GM19467 (cell line): Measurements from ENCODE around the gene RNF34.

Experiments used
- ATAC-seq: cut with Tn5 transposase; IDR thresholded peaks from one replicate; pipeline ENCODE4 v1.9.1; 2021; ENCODE audit warnings: mild to moderate bottlenecking, moderate library complexity; ENCODE audit not compliant: unreplicated experiment

The RNF34 gene

DNA sequence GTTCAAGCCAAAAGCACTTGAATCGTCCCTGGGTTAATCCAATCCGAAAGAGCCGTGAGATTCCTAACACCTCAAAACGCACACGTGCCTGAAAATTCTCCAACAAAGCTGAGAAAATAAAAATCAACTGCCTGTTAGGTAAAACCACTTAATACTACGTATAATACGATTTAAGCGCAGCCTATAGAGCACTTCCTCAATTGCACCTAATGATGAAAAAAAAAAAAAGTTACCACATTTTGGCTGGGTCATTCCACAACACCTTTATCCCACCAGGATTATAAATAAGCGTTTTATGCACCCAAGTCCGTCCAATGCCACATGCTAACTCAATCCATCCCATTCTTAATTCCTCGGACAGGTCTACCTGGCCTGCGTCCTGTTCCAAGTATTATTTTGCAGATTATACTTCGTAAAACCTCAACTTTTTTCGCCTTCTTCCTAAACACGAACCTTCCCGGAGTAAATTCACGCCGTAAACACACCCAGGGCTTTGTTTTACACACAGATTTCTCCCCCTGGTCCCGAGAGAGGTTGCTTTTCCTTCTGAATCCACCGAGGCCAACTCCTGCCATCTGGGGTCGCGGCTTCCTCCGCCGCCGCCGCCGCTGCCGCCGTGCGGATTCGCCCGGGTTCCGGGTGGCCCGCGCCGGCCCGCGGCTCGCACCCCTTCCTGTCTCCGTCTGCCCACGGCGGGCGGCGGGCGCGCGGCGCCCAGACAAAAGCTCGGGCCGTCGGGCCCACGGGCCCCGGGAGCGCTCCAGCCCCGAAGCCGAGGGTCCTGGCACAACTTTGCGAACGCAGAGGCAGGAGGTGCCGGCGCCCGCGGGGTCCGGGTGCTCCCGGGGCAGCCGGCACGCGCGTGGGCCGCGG lies 66.2 kb downstream of the RNF34 start:
- ATAC-seq, result peak; percentile 13

DNA sequence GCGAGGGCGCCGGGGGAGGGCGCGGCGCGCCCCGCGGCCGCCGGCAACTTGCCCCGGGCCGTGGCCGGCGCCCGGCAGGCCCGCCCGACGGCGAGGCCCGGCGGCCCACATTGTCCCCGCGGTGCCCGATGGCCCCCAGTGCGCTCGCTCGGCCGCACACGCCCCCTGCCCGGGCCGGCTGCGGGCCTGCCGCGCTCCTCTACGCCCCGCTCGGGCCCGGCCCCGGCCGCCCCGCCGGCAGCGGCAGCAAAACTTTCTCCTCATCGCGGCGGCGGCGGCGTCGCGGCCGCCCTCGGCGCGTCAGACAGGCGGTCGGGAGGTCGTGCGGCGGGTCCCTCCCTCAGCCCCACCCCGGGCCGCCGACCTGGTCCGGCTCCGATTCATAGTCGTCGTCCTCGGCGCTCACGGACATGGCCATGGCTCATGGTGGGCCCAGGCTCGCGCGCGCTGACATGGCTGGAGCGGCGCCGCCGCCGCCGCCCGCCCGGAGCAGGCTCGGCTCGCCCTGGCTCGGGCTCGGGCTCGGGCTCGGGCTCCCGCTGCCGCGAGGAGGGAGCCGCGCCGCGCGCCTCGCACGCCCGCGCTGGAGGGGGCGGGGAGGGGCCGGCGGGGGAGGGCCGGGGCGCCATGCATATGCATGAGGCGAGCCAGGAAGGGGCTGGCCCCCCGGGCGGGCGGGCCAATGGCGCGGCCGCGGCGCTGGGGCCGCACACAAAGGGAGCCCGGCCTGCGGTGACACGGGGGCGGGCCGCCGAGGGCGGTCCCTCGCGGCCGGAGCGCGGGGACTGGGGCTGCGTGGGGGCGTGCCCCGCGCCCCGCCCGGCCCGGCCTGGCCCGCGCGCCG lies 67.1 kb downstream of the RNF34 start:
- ATAC-seq, result peak; percentile 88

DNA sequence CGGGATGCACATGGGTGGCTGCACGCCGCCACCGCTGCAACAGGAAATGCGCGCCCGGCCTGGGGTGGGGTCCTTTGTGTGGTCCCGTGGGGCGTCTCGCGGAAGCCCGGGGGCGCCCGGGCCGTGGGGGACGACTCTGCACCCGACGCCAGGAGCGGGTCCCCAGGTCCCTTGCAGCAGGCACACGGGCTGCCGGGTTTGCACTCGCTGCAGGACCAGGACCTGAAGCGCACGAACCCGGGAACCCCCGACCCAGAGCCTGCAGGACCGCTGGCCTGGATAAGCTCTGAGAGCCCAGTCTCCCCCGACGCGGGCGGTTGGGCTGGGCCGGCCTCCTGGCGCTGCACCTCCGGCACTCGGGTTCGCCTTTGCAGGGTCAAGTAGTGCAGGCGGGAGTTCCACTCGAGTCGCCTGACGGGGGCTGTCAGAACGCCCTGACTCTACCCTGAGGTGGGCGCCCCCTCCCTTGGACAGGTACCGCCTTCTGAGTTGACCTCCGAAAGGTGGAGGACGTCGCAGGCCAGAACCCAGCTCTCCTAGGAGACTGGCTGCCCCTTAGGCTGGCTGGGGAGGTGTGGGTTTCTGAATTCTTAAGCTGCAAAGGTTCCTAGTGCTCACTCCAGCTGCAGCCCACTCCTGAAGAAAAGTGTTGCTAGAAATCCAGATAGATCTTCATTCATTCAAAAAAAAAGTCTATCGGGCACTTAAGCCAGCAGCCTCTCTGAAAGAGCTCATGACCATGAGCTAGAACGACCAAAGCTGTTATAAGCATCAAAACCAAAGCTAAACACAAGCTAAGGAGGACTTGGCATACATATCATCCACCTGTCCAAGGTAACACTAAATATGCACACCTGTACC lies 68.0 kb downstream of the RNF34 start:
- ATAC-seq, result no peak

DNA sequence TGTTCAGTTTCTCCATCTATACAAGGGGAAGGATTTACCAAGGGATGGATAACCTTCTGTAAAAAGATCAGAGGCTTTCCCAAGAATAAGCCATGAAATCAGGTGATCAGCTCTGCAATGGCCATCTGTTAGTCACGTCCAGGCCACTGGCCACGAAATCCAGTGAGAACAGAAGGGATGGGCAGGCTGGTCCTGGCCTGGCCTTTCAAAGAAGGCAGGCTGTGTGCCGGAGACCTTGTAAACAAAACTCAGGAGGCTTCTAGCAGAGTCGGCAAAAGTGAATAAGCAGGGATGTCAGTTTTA lies 68.5 kb downstream of the RNF34 start:
- no peak for ATAC-seq

DNA sequence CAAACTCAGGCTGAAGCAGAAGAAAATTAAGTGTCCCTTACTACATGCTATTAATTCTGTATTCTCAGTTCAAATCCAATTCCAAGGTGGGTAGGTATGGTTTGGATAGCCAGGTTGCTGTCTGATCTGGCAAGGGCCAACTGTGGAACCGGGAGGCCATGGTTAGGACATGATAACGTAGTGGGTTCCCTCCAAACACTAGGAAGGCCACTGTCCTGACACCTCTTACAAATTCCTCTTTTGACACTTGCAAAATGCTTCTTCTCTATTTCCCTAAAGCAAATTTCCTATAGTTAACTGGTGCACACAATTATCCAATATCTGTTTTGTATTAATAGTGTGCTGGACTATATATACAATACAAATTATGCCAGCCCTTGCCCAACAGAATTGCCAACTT lies 70.8 kb downstream of the RNF34 start:
- no peak for ATAC-seq

DNA sequence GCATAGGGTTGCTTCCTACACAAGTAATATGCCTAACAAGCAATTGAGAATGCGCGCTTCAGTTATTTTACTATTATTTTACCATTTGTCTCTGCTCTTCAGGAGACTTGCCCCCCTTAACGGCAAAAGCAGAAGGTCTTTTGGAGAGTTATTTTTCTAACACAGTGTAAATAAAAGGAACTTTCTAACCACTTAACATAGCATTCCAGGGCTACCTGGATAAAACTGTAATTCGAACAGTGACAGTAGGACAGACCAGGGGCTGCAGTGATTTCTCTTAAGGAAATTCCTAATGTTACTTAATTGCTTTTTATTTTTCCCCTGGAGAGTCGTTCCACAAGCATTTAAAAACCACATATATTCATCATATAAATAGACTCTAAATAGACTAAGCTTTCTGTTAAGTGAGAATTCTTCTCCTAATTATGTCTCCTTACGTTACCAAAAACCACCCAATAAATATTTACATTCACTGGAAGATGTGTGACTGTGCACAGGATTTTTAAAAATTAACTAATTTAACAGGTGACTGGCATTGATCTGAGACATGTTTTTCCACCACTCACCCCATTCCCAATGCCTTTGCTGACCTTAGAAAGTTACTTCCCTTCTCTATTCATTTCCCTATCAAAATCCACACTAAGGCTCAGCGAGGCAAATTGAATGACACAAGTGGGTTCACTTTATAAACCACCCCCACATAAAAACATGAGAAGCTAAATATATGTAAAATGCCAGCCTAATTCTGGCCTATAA lies 72.4 kb downstream of the RNF34 start:
- ATAC-seq, result no peak
